DOHH2 (cell line): ENCODE measurements around the gene PPP2R2C.

ENCODE experiments used
- H3F3A ChIP-seq: fragments of 200-600 bp; sonication (generic), shearing (Covaris generic); 2 replicates; pipeline ENCODE4 v1.6.0; 2016; ENCODE audit warnings: antibody characterized with exemption, mild to moderate bottlenecking; ENCODE audit not compliant: control insufficient read depth, insufficient read depth
- H3K27ac ChIP-seq: fragments of 200-600 bp; sonication (generic); 2 replicates; pipeline ENCODE4 v1.5.1; 2014; ENCODE audit warnings: low read depth, mild to moderate bottlenecking, low read length, moderate library complexity
- H3K27me3 ChIP-seq: fragments of 200-600 bp; sonication (generic); 2 replicates; pipeline ENCODE4 v1.6.1; 2014; ENCODE audit warnings: mild to moderate bottlenecking, low read length, mixed read lengths; ENCODE audit not compliant: control insufficient read depth
- H3K36me3 ChIP-seq: fragments of 200-600 bp; sonication (generic); 2 replicates; pipeline ENCODE4 v1.6.1; 2014; ENCODE audit warnings: mild to moderate bottlenecking, low read length, moderate library complexity, mixed read lengths; ENCODE audit not compliant: control insufficient read depth
- H3K4me1 ChIP-seq: fragments of 200-600 bp; sonication (generic); 2 replicates; pipeline ENCODE4 v1.6.1; 2014; ENCODE audit warnings: mild to moderate bottlenecking, low read length, mixed read lengths; ENCODE audit not compliant: control insufficient read depth
- H3K4me2 ChIP-seq: fragments of 200-600 bp; sonication (generic); 2 replicates; pipeline ENCODE4 v1.6.0; 2014; ENCODE audit warnings: mild to moderate bottlenecking, low read length, moderate library complexity
- H3K4me3 ChIP-seq: fragments of 200-600 bp; sonication (generic); 2 replicates; pipeline ENCODE4 v1.5.1; 2014; ENCODE audit warnings: mild to moderate bottlenecking, low read length, mixed read lengths
- H3K79me2 ChIP-seq: fragments of 200-600 bp; sonication (generic); 2 replicates; pipeline ENCODE4 v1.6.1; 2014; ENCODE audit warnings: mild to moderate bottlenecking, low read length, mixed read lengths; ENCODE audit not compliant: control insufficient read depth
- H3K9me2 ChIP-seq: fragments of 200-600 bp; sonication (generic); replicated peaks from 2 replicates; pipeline ENCODE4 v1.6.1; 2014; ENCODE audit warnings: mild to moderate bottlenecking, low read length, mixed read lengths; ENCODE audit not compliant: control insufficient read depth
- H3K9me3 ChIP-seq: fragments of 200-600 bp; sonication (generic); 2 replicates; pipeline ENCODE4 v1.6.1; 2014; ENCODE audit warnings: antibody characterized with exemption, low read length, mixed read lengths; ENCODE audit not compliant: control insufficient read depth, insufficient read depth
- H4K20me1 ChIP-seq: fragments of 200-600 bp; sonication (generic); 2 replicates; pipeline ENCODE4 v1.6.0; 2014; ENCODE audit warnings: low read depth, mild to moderate bottlenecking, antibody characterized with exemption, low read length, moderate library complexity; ENCODE audit not compliant: control insufficient read depth, insufficient read depth
- EZH2phosphoT487 ChIP-seq: fragments of 200-600 bp; sonication (generic); IDR thresholded peaks from 2 replicates; pipeline ENCODE4 v1.6.1; 2017; ENCODE audit warnings: borderline replicate concordance, mild to moderate bottlenecking, antibody characterized with exemption, low read length, moderate library complexity, mixed read lengths
- TF ChIP-seq, protein P1 (sequence below): fragments of 200-600 bp; sonication (generic); IDR thresholded peaks from one replicate; pipeline ENCODE4 v1.5.1; 2014; ENCODE audit warnings: antibody characterized with exemption, mild to moderate bottlenecking, low read depth, low read length; ENCODE audit not compliant: poor library complexity, severe bottlenecking

The PPP2R2C gene

GRCh38 chr4:6458528-6458927, 13.9 kb downstream of the PPP2R2C start:
- Histone ChIP-seq H3K4me2 (no peak overlapping the region), H4K20me1 (no peaks in the 10 kb centered on the region), H3K36me3 (no peaks in the 10 kb centered on the region), H3K27me3 (no peaks in the 10 kb centered on the region), H3F3A (no peaks in the 10 kb centered on the region), H3K79me2 (no peaks in the 10 kb centered on the region), H3K4me3 (no peak overlapping the region), H3K4me1 (no peaks in the 10 kb centered on the region), H3K9me2 (no peaks in the 10 kb centered on the region), H3K9me3 (no peaks in the 10 kb centered on the region), H3K27ac (no peak overlapping the region)
- TF ChIP-seq EZH2phosphoT487: no peak
- TF ChIP-seq, protein P1, sequence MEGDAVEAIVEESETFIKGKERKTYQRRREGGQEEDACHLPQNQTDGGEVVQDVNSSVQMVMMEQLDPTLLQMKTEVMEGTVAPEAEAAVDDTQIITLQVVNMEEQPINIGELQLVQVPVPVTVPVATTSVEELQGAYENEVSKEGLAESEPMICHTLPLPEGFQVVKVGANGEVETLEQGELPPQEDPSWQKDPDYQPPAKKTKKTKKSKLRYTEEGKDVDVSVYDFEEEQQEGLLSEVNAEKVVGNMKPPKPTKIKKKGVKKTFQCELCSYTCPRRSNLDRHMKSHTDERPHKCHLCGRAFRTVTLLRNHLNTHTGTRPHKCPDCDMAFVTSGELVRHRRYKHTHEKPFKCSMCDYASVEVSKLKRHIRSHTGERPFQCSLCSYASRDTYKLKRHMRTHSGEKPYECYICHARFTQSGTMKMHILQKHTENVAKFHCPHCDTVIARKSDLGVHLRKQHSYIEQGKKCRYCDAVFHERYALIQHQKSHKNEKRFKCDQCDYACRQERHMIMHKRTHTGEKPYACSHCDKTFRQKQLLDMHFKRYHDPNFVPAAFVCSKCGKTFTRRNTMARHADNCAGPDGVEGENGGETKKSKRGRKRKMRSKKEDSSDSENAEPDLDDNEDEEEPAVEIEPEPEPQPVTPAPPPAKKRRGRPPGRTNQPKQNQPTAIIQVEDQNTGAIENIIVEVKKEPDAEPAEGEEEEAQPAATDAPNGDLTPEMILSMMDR: no peak

DNA sequence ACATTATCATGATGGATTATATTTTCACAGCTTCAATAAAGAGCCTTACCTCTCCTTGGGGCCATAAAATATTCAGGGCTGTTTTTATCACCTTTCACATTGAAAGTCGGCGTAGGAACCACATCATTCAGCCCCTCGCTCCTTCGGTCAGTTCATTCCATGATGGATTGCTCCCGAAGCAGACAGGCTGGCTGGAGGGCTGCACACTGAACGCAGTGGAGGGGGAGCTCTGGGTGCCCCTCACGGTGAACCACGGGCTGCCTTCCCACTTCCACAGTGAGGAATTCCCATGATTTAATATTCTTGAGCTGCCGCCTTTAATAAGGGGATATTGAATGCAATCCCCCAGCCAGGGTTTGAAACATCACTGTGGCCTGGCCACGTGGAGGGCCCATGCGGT, 16.0 kb downstream of the PPP2R2C start:
- no peaks in the 10 kb centered on the region for H3K4me1 ChIP-seq
- no peaks in the 10 kb centered on the region for H3K9me3 ChIP-seq
- TF ChIP-seq, protein P1: no peak
- no peak for TF ChIP-seq EZH2phosphoT487
- no peak overlapping the region for H3K27ac ChIP-seq
- no peaks in the 10 kb centered on the region for H3F3A ChIP-seq
- no peaks in the 10 kb centered on the region for H3K79me2 ChIP-seq
- H3K27me3 ChIP-seq: no peaks in the 10 kb centered on the region
- H3K4me3 ChIP-seq: no peak overlapping the region
- H3K4me2 ChIP-seq: no peak overlapping the region
- no peaks in the 10 kb centered on the region for H4K20me1 ChIP-seq
- no peaks in the 10 kb centered on the region for H3K9me2 ChIP-seq
- H3K36me3 ChIP-seq: no peaks in the 10 kb centered on the region

DNA sequence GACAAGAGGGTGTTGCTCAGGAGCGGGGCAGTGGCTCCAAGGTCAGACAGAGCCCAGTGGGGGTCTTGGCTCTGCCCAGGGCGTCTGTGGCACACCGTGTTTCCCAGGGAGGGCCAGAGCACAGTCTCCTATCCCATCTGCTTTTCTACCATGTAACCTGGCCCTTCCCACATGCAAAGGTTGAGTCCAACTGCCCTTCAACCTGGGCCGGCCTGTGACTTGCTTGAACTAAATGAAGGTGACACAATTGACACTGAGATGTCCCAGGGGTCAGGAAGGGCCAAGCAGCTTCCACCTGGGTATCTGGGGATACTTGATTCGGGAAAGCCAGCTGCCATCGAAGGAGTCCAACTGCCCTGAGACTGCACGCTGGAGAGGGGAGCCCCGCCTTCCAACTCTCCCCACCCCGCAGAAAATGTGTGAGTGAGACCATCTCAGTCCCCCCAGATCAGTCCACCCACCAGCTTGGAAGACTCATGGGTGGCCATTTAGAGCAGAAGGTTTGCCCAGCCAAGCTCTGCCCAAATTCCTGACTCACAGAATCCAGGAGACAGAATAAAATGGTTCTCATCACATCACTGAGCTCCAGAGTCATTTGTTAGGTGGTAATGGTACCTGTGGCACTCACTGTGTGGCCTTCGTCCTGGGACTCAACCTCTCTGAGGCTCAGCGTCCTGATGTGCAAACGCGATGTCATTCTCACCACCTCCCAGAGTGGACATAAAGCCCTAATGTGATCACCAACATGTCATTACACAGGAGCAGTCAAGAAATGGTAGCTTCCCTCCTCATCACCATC, 18.1 kb downstream of the PPP2R2C start:
- TF ChIP-seq EZH2phosphoT487: no peak
- TF ChIP-seq, protein P1: no peak
- Histone ChIP-seq H3K4me2 (no peak overlapping the region), H3K36me3 (no peaks in the 10 kb centered on the region)

More for the DNA sequence above, 18.1 kb downstream of the PPP2R2C start:
- Histone ChIP-seq H3K4me1 (no peaks in the 10 kb centered on the region), H3K79me2 (no peaks in the 10 kb centered on the region), H3K27me3 (no peaks in the 10 kb centered on the region), H3F3A (no peaks in the 10 kb centered on the region), H3K9me3 (no peaks in the 10 kb centered on the region), H3K4me3 (no peak overlapping the region), H3K9me2 (no peaks in the 10 kb centered on the region), H3K27ac (no peak overlapping the region), H4K20me1 (no peaks in the 10 kb centered on the region)
